ENCODE data around the gene GXYLT2.
"Not testable (repeated sequence)": the region's sequence is repeated elsewhere in the genome, so short reads cannot be mapped to it uniquely, and the experiment has no call there.

The GXYLT2 gene

DNA sequence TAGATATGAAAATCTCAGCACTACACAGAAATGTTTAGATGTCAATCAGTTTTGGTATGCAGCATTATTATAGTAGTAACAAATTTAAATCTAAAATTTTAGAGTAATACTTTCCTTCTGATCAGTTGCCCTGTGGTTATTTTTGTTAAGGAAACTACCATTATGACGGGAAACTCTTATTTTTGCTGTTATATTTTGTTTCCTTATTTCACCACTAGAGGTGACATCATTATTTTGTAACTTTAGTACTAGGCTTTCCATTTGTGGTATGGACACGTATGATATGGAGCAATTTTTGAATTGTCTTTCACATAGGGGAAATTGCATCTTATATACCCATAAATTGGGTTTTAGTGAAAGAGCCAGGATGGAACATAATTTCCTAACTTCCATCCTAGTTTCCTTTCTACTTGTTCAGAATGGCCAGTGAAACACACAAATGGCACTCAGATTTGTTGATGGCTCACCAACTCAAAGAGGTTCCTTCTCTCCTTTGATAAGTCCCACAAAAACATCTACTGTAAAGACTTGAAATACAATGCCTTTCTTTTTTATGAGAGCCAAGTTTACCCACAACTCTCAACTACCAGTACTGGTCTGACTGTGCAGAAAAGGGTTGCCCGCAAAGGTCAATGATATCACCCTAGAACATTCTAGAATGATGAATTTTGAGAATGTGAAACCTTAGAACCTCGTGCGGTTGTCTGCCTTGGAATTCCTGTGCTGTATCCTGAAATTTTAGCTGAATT is 89.4 kb downstream of the GXYLT2 start:
- DNase-seq: no peak

DNA sequence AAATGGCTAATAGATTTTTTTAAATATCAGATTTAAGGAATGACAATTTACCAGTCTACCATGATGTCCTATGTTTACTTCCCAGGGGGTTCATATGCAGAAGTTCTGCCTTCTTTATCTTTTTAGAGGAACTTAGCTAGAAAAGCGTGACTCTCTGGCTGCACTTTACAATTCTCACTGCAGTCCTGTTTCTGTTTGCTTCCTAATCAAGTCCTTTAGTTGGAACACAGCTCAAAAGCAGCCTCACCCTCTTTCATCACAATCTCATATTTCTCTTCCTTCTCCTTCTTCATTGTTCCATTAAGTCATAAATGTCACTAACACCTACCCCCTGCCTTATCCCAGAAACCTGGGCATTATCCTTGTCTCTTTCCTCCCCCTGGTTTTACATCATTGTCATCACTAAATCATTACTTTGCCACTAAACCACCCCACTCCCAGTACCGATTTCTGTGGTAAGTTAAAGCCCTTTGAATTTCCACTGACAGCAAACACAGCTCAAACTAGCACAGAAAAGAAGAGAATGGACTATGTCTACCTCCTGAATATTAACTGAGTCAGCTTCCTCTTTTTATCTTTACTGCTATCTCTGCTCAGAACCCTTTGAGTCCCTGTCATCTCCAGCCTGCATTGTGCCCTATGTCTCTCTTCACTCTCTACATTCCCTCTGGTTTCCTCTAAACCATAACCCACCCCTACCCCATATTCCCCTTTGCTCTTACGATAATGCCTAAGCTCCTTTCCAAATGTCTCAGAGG is 94.9 kb downstream of the GXYLT2 start:
- DNase-seq: no peak

DNA sequence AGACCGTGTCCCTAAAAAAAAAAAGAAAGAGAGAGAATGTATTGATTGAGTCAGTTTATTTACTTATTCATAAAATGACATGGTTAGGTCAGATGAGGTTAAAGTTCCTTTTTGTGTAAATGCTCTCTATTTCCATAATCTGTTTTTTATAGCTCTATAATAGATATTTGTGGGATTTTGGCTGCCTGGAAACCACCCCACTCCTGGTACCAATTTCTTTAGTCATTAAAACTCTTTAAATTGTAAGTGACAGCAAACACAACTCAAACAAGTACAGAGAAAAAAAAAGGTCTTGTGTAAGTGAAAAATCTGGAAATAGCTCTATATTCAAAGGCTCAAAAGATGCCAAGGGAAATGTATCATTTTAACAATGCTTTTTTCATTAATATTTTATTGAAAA is 97.7 kb downstream of the GXYLT2 start:
- DNase-seq: no peak

DNA sequence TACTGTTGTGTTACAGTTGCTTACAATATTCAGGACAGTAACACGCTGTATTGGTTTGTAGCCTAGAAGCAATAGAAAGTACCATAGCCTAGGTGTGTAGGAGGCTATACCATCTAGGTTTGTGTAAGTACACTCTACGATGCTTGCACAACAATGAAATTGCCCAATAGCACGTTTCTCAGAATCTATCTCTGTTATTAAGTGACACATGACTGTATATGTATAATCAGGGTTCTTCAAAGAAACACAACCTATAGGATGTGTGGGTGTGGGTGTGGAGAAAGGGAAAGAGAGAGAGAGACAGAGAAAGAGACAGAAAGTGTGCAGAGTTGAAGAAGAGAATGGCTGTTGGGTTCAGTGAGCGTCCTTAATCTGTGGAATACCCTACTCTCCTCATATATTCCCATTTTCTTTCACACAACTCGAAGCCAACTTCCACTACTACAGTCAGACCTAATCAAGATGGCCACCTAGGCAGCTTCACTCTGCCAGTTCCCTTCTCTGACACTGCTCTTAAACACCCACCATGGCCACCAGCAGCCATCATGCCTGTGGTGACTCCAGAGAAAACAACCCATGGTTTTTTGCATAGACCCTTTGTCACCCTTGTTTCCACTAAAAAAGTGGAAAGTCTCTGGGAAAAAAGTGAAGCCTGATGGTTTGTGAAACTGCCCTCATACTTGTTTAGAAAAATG is 103.0 kb downstream of the GXYLT2 start:
- no peak for DNase-seq

DNA sequence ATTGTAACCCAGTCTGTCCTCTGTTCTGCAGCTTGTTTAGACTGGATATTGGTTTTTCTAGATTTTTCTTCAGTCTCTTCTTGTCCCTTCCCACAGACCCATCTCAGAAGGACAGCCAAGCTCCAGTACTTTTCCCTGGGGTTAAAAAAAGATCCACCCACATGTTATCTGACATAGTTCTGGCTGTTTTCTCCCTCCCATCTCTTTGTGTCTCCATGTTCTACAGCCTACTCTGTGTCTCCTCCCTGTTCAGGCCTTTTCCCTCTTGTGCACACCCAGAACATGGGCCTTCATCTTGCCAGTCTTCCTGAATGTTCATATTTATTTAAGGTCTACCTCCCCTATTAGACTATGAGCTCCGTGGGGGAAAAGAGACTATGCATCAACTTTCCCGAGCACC is 103.7 kb downstream of the GXYLT2 start:
- no peak for DNase-seq

DNA sequence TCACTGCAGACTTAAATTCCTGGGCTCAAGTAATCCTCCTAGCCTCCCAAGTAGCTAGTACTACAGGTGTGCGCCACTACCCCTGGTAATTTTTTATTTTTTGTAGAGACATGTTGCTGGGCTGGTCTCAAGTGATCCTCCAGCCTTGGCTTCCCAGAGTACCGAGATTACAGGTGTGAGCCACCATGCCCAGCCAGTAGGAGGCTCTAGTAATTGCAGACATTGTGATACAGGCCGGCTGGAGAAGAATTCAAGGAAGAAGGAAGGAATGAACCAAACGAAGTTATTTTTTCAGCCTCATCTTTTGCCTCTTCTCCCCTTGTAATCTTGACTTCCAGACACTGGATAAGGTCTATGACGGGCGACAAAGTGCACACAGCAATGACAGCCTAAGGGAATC is 105.5 kb downstream of the GXYLT2 start:
- no peak for DNase-seq

DNA sequence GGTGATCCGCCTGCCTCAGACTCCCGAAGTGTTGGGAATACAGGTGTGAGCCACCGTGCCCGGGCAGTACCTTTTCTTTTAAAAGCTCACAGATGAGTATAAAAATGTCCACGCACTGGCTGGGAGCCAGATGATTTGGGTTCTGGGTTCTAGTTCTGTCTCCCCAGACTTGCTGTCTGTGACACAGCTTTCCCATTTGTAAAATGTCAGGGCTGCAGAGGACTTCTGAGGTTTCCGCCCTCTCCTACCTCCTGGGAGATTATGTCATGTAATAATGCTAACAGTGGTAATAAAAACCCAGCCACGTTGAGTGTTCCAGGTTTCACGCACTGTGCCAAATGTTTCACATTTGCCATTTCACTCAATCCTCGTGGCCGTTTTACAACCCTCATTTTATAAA is 107.5 kb downstream of the GXYLT2 start:
- no peak for DNase-seq

DNA sequence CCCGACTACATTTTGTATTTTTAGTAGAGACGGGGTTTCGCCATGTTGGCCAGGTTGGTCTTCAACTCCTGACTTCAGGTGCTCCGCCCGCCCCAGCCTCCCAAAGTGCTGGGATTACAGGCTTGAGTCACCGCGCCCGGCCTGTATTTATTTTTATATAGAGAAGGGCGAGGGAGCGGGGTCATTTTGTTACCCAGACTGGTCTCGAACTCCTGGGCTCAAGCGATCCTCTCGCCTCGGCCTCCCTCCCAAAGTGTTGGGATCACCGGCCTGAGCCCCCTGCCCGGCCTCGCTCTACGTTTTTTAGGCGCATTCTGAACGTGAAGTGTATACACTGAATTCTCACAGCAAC is 108.3 kb downstream of the GXYLT2 start:
- DNase-seq: no peak

DNA sequence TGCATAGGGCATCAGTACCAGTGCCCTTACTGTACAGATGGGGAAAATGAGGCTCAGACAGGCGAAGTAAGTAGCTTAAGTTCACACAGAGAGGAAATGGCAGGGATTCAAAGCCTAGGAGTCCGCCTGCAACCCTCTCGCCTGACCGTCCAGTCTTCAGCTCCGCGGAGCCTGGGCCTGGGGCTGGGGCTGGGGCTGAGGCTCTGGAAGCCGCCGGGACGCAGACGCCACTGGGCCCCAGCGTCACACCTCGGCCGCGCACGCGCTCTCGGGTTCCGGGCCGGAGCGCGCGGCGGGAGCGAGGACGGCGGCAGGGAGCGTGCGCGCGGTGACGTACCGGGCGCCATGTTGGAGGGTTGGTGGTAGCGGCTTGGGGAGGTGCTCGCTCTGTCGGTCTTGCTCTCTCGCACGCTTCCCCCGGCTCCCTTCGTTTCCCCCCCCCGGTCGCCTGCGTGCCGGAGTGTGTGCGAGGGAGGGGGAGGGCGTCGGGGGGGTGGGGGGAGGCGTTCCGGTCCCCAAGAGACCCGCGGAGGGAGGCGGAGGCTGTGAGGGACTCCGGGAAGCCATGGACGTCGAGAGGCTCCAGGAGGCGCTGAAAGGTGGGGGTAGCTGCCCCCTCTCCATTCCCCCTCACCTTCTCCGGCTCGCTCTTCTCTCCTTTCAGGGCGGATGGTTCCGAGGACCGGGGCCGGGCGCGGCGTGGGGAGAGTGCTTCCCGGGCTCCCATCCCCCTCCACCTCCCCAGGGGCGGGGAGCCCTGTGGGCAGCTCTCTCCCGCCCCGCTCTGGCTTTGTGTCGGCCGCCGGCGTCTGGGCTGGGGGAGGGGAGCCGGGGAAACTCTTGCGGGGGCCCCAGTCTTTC is 108.9 kb downstream of the GXYLT2 start, which contains the start of gene PPP4R2:
TSS of gene PPP4R2 (plus strand) at position 339 of the 861 bp plus-strand sequence. CDS start at position 566, 227 bp downstream.
- DNase-seq: peak; percentile 27

DNA sequence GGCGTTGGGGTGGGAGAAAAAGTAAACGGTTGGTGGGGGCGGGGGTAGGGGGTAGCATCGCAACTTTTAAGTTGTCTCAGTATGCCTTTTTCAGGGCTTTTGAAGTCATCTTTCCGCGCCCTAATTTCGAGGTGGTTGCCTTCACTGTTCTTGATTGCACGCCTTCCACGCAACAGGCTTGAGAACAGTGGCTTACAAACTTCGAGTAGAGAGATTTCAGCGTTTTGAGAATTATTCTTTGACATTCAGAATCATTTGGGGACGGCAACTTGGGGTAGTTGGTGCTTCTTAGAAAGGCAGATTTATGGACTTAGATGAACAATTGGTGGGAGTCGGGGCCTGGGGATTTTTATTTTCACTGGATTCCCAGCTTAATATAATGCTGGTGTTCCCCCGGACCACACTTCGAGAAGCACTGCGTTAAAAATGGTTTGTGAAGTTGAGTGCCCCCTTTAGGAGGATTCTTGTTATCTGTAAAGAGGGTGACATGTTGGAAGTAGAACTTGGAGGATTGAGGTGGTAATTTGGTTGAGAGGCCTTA is 109.6 kb downstream of the GXYLT2 start:
- no peak for DNase-seq

DNA sequence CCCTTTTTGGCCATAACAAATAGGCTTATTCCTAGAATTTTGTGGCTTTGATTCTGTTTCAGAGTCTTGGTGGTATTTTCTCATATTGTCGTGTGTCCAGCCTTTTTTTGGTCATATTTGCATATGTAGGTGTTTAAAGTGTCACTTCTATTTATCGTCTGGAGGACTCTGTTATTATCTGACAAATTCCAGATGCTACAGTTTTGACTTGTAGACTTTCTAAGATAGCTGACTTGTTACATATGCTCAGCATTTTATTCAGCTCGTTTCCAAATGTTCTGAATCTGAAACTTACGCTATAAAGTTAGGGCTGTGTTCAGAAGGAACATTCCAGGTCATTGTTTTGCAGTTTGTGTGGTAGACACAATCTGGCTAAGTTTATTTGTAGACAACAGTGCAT is 110.6 kb downstream of the GXYLT2 start:
- no peak for DNase-seq

DNA sequence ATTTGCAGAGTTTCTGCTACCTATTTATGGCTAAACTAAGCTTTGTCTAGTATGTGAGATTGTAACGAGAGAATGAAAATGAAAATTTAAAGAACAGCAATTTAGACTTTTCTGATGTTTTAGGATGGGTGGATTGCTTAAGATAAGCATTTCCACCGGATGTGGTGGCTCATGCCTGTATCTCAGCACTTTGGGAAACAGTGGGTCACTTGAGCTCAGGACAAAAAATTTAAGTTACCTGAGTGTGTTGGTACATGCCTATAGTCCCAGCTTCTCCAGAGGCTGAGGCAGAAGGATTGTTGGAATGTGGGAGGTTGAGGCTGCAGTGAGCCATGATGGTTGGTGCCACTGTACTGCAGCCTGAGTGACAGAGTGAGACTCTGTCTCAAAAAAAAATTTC is 112.1 kb downstream of the GXYLT2 start:
- no peak for DNase-seq

DNA sequence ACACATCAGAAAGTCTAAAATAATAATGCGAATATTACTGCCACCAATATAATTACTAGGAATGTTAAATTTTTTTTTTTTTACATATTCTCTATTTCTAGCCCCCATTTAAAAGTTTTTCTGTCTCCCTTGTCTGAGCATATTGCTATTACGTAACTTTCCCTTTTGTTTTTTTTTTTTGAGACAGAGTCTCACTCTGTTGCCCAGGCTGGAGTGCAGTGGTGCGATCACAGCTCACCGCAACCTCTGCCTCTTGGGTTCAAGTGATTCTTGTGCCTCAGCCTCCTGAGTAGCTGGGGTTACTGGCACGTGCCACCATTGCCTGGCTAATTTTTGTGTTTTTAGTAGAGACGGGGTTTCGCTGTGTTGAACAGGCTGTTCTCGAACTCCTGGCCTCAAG is 115.2 kb downstream of the GXYLT2 start:
- not testable (repeated sequence) for DNase-seq

DNA sequence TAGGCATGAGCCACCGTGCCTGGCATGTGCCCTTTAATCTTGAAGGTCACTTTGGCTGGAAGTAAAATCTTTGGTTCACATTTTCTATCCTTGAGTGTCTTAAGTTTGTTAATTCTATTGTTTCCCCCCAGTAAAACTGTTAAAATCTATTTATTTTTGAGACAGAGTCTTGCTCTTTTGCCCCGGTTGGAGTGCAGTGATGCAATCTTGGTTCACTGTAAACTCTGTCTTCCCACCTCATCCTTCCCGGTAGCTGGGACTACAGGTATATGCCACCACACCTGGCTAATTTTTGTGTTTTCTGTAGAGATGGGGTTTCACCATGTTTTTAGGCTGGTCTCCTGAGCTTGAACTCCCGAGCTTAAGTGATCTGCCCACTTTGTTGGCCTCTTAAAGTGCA is 116.5 kb downstream of the GXYLT2 start:
- no peak for DNase-seq

DNA sequence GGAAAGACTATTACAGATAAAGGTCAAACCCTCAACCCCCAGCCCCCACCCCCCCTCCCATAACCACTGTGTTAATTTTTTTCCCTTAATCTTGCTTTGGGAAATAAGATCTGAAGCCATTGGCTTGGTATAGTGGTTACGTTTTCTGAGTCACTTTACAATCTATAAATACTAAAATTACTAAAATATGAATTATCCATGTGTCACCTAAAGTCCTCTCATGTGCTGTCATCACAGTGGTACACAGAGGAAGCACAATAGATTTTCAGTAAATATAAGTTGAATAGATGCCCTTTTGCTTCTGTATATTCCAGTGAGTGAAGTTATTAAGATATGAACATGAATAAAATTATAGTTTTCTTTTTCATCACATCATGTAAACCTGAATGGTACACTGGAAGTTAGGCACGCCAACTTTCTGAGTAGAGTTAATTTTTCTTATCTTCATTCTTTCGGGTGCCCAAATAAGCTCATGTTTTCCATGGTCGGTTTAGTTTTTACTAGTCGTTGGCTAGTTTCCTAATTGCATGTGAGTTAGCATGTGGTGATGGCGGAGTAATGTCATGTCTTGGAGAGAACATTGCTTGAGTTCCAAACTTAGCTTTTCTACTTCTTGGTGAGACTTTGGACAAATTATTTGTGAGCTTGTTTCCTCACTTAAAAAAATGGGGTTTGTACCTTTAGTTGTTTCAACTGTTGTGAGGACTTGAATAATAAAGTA is 120.3 kb downstream of the GXYLT2 start:
- DNase-seq: no peak

DNA sequence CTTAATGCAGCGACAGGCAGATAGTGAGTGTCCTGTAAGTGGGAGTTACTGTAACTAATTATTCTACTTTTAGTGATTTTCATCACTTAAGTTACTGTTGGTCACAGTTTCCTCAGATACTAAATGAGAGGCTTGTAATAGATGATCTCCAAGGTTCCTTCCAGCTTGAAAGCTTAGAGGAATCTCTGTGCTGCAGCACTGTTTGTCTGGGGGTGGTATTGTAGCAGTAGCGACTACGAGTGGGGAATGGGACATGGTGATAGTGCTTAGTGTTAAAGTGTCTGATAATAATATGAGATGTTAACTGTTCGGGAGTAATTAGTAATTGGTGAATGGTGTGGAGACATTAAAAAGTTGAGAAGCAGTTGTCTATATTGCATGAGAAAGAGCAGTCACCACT is 121.2 kb downstream of the GXYLT2 start:
- no peak for DNase-seq

DNA sequence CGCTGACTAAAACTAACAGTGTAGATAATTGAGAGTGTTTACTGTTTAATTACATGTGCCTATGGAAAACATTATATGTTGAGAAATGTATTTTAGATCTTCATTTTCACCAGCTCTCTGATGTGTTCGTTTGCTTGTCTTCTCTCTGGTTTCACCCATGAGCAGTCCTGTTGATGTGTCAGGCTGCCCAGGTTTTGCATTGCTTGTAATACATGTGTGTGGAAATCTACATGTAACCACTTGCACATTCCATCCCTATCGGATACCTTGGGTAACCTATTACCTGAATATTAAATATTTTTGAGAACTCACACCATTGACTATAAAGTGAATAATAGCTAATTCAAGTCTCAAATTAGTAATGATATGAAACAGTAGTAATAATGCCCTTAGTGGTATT is 121.9 kb downstream of the GXYLT2 start:
- DNase-seq: no peak

DNA sequence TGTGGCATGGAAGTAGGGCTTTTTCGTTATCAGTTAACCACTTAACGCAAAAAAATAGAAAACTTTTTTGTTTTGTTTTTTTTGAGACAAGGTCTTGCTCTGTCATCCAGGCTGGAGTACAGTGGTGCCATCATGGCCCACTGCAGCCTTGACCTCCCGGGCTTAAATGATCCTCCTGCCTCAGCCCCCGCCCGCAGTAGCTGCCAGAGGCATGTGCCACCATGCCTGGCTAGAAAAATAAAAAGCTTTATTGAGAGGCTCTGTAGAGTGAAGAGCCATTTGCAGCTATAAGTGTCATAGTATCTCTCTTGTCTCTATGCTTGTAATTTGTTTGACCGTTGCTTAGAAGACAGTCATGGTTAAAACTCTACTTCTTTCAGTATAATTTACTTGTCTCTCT is 122.3 kb downstream of the GXYLT2 start:
- DNase-seq: no peak

DNA sequence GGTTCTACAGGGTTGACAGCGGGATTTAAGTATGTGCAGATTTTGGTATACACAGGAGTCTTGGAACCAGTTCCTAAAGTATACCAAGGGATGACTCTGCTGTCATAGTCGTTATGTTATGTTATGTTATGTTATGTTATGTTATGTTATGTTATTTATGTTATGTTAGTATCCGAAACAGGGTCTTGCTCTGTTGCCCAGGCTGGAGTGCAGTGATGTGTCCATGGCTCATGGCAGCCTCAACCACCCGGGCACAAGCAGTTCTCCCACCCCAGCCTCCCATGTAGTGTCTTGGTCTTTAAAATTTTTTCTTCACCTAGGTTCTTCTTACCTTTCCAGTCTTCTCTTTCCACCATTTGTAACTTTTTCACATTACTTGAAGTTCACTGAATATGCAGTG is 130.5 kb downstream of the GXYLT2 start:
- DNase-seq: no peak

DNA sequence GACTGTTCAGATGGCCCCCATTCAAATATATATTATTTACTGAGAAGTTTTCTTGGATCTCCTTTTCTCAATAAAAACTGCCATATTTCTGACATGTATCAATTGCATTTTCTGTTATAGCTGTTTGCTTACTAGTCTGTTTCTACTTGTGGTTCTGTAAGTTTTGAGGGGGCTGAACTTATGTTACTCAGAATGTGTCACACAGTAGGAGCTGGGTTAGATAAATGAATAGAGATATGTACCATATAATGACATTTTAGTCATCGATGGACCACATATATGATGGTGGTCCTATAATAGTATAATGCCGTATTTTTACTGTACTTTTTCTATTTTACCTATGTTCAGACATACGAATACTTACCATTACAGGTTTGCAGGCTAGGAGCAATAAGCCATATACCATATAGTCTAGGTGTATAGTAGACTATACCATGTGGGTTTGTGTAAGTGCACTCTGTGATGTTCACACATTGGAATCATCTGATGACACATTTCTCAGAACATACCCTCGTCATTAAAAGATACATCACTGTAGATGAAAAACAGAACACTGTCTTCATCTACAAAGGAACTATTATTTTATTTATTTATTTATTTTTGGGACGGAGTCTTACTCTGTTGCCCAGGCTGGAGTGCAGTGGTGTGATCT is 131.1 kb downstream of the GXYLT2 start:
- DNase-seq: no peak

DNA sequence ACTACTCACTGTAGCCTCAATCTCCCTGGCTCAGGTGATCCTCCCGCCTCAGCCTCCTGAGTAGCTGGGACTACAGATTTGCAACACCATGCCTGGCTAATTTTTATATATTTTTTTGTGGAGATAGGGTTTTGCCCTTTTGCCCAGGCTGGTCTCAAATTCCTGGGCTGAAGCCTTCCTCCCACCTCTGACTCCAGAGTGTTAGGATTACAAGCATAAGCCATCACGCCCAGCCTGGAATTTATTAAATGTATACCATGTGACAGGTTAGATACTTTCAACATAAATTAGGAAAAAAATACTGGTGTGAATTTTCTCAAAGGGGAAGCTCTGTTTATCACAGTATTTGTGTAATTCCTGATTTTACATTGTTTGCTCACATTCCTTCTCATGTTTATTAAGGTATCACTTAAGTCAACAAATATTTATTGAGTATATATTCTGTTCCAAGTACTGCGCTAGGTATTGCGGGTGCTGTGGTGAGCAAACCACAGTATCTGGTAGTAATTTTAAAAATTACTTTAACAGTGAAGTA is 133.5 kb downstream of the GXYLT2 start:
- DNase-seq: no peak
